Naive thymus-derived CD8-positive, alpha-beta T cell (primary cell): ENCODE data around the gene NMRK2. TPM values are rescaled to one million over a fixed set of nuclear protein-coding genes. Genes with fewer than 3 reads are reported as not detected.

Experiments used
- ATAC-seq, 2 donors: fragments of 150-1000 bp; cut with Tn5 transposase in 1 of 2; sonication (Bioruptor Pico), chemical (Tn5 transposase) in 1 of 2; 1 replicate in 1 of 2; 2 replicates in 1 of 2; pipeline ENCODE4 v1.10.0; 2021; ENCODE audit warnings: mild to moderate bottlenecking in 2 of 2, moderate library complexity in 2 of 2
- POLR2A ChIA-PET: fragments of 350-600 bp; sonication (Branson Sonifier 250); formaldehyde crosslinking; loops from one replicate; lab custom pipeline; 2021; ENCODE audit warnings: antibody characterized with exemption; lab: Charles Lee
- DNase-seq, 10 donors: peaks; one replicate each; pipeline versions ENCODE4 v3.0.0 to v3.0.0-alpha.2; 2020 to 2022
- H3K27ac Mint-ChIP-seq, 10 donors: one replicate each; pipeline ENCODE4 v1.8.0; 2020 to 2022; ENCODE audit warnings: mild to moderate bottlenecking in 10 of 10, mixed read lengths in 10 of 10, moderate library complexity in 4 of 10, inconsistent platforms in 1 of 10
- H3K27me3 Mint-ChIP-seq, 5 donors: one replicate each; pipeline ENCODE4 v1.8.0; 2021 to 2022; ENCODE audit warnings: mixed read lengths in 5 of 5
- H3K36me3 Mint-ChIP-seq, 3 donors: one replicate each; pipeline ENCODE4 v1.8.0; 2020 to 2022; ENCODE audit warnings: mixed read lengths in 3 of 3, mild to moderate bottlenecking in 2 of 3, inconsistent platforms in 1 of 3
- H3K4me1 Mint-ChIP-seq, 4 donors: one replicate each; pipeline ENCODE4 v1.8.0; 2021 to 2022; ENCODE audit warnings: mixed read lengths in 4 of 4
- H3K4me3 Mint-ChIP-seq, 10 donors: one replicate each; pipeline ENCODE4 v1.8.0; 2020 to 2022; ENCODE audit warnings: mild to moderate bottlenecking in 10 of 10, mixed read lengths in 10 of 10, moderate library complexity in 6 of 10, inconsistent platforms in 1 of 10
- H3K9me3 Mint-ChIP-seq, 9 donors: one replicate each; pipeline ENCODE4 v1.8.0; 2020 to 2022; ENCODE audit warnings: mixed read lengths in 9 of 9, mild to moderate bottlenecking in 3 of 9, inconsistent platforms in 1 of 9, moderate library complexity in 1 of 9
- polyA plus RNA-seq, 3 donors: library from polyadenylated mRNA; unstranded; fragments of 300-500 nt; fragmentation: Illumina TruSeq; gene quantifications; one replicate each; pipeline ENCODE4 v1.2.3, GENCODE V29; 2021
- total RNA-seq, 8 experiments: library from RNA in 2 of 8; stranded (reverse) in 2 of 8; gene quantifications; one replicate each; pipeline ENCODE4 v1.2.3 and lab custom pipeline; 2021 to 2026

Gene NMRK2
- total and polyA plus RNA-seq, 5 experiments from 2014 or later, result not detected

- Mint-ChIP-seq H3K9me3 (no peaks in the 10 kb centered on the region), H3K4me3 (no peak overlapping the region), H3K27ac (peak overlapping the region in 2 of 10 donors; percentile 20 to 90), H3K36me3 (peaks cover 0 to 91% (median 19%) of the 10 kb centered on the region in 3 donors), H3K4me1 (peaks cover 12 to 46% (median 39%) of the 10 kb centered on the region in 4 donors), H3K27me3 (no peaks in the 10 kb centered on the region)
- DNase-seq, result no peak
- POLR2A ChIA-PET, result interaction anchor here (0.6 to 1.4 kb wide), 2 partner anchors 9 to 12 kb away, joined by 3 to 4 read pairs; partner anchors contain the start of gene DAPK3
- no peak for ATAC-seq
Observed at GRCh38 chr19:3980353-3981251, 47.7 kb downstream of the NMRK2 start.

- H3K36me3 Mint-ChIP-seq, result peaks cover 0 to 83% (median 16%) of the 10 kb centered on the region in 3 donors
- DNase-seq, result no peak
- H3K4me1 Mint-ChIP-seq, result peaks cover 12 to 53% (median 45%) of the 10 kb centered on the region in 4 donors
- H3K27ac Mint-ChIP-seq, result peak overlapping the region in 2 of 10 donors; percentile 55 to 90
- no peak for ATAC-seq
- POLR2A ChIA-PET, result interaction anchor here (0.6 kb wide), 1 partner anchor 11 kb away, joined by 3 read pairs; no protein-coding TSS in a partner anchor
- H3K4me3 Mint-ChIP-seq, result peak overlapping the region in 4 of 10 donors; percentile 19 to 63 (median 42)
- no peaks in the 10 kb centered on the region for H3K27me3 Mint-ChIP-seq
- H3K9me3 Mint-ChIP-seq, result no peaks in the 10 kb centered on the region
Observed at GRCh38 chr19:3981373-3981735, 48.5 kb downstream of the NMRK2 start.

- Mint-ChIP-seq H3K36me3 (peaks cover 0 to 77% (median 16%) of the 10 kb centered on the region in 3 donors), H3K4me3 (peak overlapping the region in 6 of 10 donors; percentile 3 to 99 (median 24)), H3K9me3 (no peaks in the 10 kb centered on the region), H3K27ac (peak overlapping the region in 7 of 10 donors; percentile 17 to 96 (median 73)), H3K27me3 (no peaks in the 10 kb centered on the region), H3K4me1 (peaks cover 15 to 57% (median 50%) of the 10 kb centered on the region in 4 donors)
- DNase-seq (no peak), ATAC-seq (no peak)
- POLR2A ChIA-PET, result interaction anchor here (1.2 to 1.4 kb wide), 2 partner anchors 11 to 13 kb away, joined by 4 read pairs; partner anchors contain the start of gene DAPK3
Observed at GRCh38 chr19:3981736-3982681, 49.1 kb downstream of the NMRK2 start.

- Mint-ChIP-seq H3K4me3 (peak overlapping the region; percentile 92 to 99 (median 97)), H3K4me1 (peaks cover 15 to 62% (median 54%) of the 10 kb centered on the region in 4 donors), H3K36me3 (peaks cover 0 to 68% (median 16%) of the 10 kb centered on the region in 3 donors), H3K27me3 (no peaks in the 10 kb centered on the region), H3K9me3 (no peaks in the 10 kb centered on the region), H3K27ac (peak overlapping the region; percentile 60 to 98 (median 95))
- DNase-seq, result peak in 1 of 10 donors; percentile 5
- POLR2A ChIA-PET, result interaction anchor here (0.9 to 2.9 kb wide), 5 partner anchors 7 to 15 kb away, joined by 4 to 41 read pairs (median 4); partner anchors contain the start of gene DAPK3
- no peak for ATAC-seq
Observed at GRCh38 chr19:3982701-3983541, 50.1 kb downstream of the NMRK2 start.

- POLR2A ChIA-PET, result interaction anchor here (0.9 to 2.9 kb wide), 6 partner anchors 7 to 741 kb away, joined by 3 to 41 read pairs (median 4); partner anchors contain the start of gene DAPK3
- Mint-ChIP-seq H3K27me3 (no peaks in the 10 kb centered on the region), H3K36me3 (peaks cover 0 to 62% (median 13%) of the 10 kb centered on the region in 3 donors), H3K27ac (peak overlapping the region; percentile 60 to 98 (median 96)), H3K4me3 (peak overlapping the region; percentile 92 to 99 (median 97)), H3K4me1 (peaks cover 13 to 63% (median 55%) of the 10 kb centered on the region in 4 donors), H3K9me3 (no peaks in the 10 kb centered on the region)
- DNase-seq (no peak), ATAC-seq (no peak)
Observed at GRCh38 chr19:3983542-3983914, 50.7 kb downstream of the NMRK2 start.

DNA sequence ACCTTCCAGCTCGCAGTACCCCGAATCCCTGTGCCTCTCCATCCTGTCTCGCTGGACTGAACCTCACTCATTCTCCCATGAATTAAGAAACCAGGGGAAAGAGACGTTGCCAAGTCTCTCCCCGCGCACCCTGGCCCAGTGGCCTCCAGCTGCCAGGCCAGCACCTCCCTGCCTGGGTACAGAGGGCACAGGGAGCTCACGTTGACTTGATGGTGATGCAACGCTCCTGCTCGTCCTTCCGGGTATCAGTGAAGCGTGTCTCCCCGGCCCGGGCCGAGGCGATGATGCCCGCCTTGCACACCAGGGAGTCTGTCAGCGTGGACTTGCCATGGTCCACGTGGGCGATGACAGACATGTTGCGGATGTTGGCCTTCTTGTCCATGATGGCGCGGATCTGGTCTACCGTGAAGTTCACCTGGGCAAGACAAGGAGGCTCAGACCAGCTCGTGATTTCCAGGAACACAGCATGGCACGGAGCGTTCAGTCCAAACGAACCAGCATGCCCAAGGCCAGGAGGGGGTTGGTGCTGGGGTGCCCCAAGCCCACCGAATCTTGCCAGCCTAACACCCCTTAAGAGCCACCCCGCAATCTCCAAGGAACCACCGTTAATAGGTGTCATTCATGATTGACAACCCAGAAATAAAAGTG is 51.2 kb downstream of the NMRK2 start:
- Mint-ChIP-seq H3K4me3 (peak overlapping the region; percentile 92 to 99 (median 97)), H3K27ac (peak overlapping the region; percentile 92 to 98 (median 97)), H3K4me1 (peaks cover 13 to 61% (median 54%) of the 10 kb centered on the region in 4 donors), H3K9me3 (no peaks in the 10 kb centered on the region), H3K27me3 (no peaks in the 10 kb centered on the region), H3K36me3 (peaks cover 0 to 58% (median 13%) of the 10 kb centered on the region in 3 donors)
- ATAC-seq (no peak), DNase-seq (peak in 2 of 10 donors; percentile 5 to 15)
- POLR2A ChIA-PET, result interaction anchor here (0.9 to 2.9 kb wide), 9 partner anchors 8 to 741 kb away, joined by 3 to 46 read pairs (median 6); partner anchors contain the start of genes DAPK3 and PIAS4

- peaks cover 0 to 53% (median 13%) of the 10 kb centered on the region in 3 donors for H3K36me3 Mint-ChIP-seq
- H3K27me3 Mint-ChIP-seq, result no peaks in the 10 kb centered on the region
- DNase-seq (no peak), ATAC-seq (peak; percentile 2 to 4)
- H3K4me3 Mint-ChIP-seq, result peak overlapping the region; percentile 92 to 99 (median 97)
- POLR2A ChIA-PET, result interaction anchor here (0.7 to 2.9 kb wide), 18 partner anchors 8 to 709 kb away, joined by 3 to 46 read pairs (median 6); partner anchors contain the start of genes CHAF1A, DAPK3, MRPL54 and PIAS4
- H3K4me1 Mint-ChIP-seq, result peaks cover 13 to 65% (median 49%) of the 10 kb centered on the region in 4 donors
- peak overlapping the region; percentile 92 to 98 (median 97) for H3K27ac Mint-ChIP-seq
- H3K9me3 Mint-ChIP-seq, result no peaks in the 10 kb centered on the region
Observed at GRCh38 chr19:3984584-3984907, 51.7 kb downstream of the NMRK2 start.

- POLR2A ChIA-PET, result interaction anchor here (0.6 to 2.9 kb wide), 26 partner anchors 9 to 710 kb away, joined by 3 to 46 read pairs (median 6); partner anchors contain the start of genes CHAF1A, DAPK3, MRPL54 and PIAS4
- Mint-ChIP-seq H3K36me3 (peaks cover 0 to 49% (median 13%) of the 10 kb centered on the region in 3 donors), H3K27me3 (no peaks in the 10 kb centered on the region), H3K9me3 (no peaks in the 10 kb centered on the region), H3K4me1 (peaks cover 14 to 67% (median 49%) of the 10 kb centered on the region in 4 donors), H3K4me3 (peak within 1 kb of the TSS; percentile 92 to 99 (median 97)), H3K27ac (peak within 1 kb of the TSS; percentile 92 to 98 (median 97))
- ATAC-seq (peak; percentile 57 to 64), DNase-seq (peak; percentile 84 to 97 (median 92))
Observed at GRCh38 chr19:3984908-3985642, 52.2 kb downstream of the NMRK2 start, which contains the start of gene EEF2. Gene EEF2, minus strand, starts transcription at chr19:3985463. Its CDS starts 83 bp downstream, at chr19:3985380.

- Mint-ChIP-seq H3K27me3 (no peaks in the 10 kb centered on the region), H3K4me1 (peaks cover 15 to 70% (median 48%) of the 10 kb centered on the region in 4 donors), H3K4me3 (peak overlapping the region; percentile 92 to 99 (median 97)), H3K27ac (peak overlapping the region; percentile 92 to 98 (median 97)), H3K9me3 (no peaks in the 10 kb centered on the region), H3K36me3 (peaks cover 0 to 42% (median 13%) of the 10 kb centered on the region in 3 donors)
- POLR2A ChIA-PET, result interaction anchor here (0.6 to 2.9 kb wide), 23 partner anchors 10 to 416 kb away, joined by 3 to 46 read pairs (median 6); partner anchors contain the start of genes CHAF1A, DAPK3, MRPL54 and PIAS4
- ATAC-seq (no peak), DNase-seq (no peak)
Observed at GRCh38 chr19:3985643-3986259, 52.9 kb downstream of the NMRK2 start.
